Mesenchymal stem cell (in vitro differentiated cells and primary cell): ENCODE measurements around the gene PIK3CB.

ENCODE experiments used
- DNase-seq: peaks from one replicate; pipeline ENCODE4 v3.0.0-alpha.2; 2013
- H2AFZ ChIP-seq: one replicate; pipeline ENCODE4 v1.6.1; 2013; ENCODE audit warnings: low read depth, mild to moderate bottlenecking, control low read depth, inconsistent platforms, low read length, moderate library complexity
- H2AK5ac ChIP-seq: 2 replicates; pipeline ENCODE4 v1.6.1; 2013; ENCODE audit warnings: low read length, moderate library complexity, mild to moderate bottlenecking, inconsistent platforms; ENCODE audit not compliant: severe bottlenecking
- H2BK120ac ChIP-seq: one replicate; pipeline ENCODE4 v1.6.1; 2013; ENCODE audit warnings: low read depth, mild to moderate bottlenecking, inconsistent platforms, low read length, moderate library complexity
- H2BK12ac ChIP-seq, 2 experiments: one replicate each; pipeline ENCODE4 v1.6.1; 2013; ENCODE audit warnings: inconsistent platforms in 2 of 2, low read length in 2 of 2, mild to moderate bottlenecking in 2 of 2, moderate library complexity in 2 of 2, control low read depth in 1 of 2
- H2BK15ac ChIP-seq: one replicate; pipeline ENCODE4 v1.6.1; 2013; ENCODE audit warnings: mild to moderate bottlenecking, low read depth, inconsistent platforms; ENCODE audit not compliant: poor library complexity, severe bottlenecking
- H2BK5ac ChIP-seq: 2 replicates; pipeline ENCODE4 v1.6.1; 2013; ENCODE audit warnings: low read depth, mild to moderate bottlenecking, low read length, control low read depth, inconsistent platforms; ENCODE audit not compliant: poor library complexity, severe bottlenecking
- H3K14ac ChIP-seq, 2 experiments: one replicate each; pipeline ENCODE4 v1.6.1; 2013; ENCODE audit warnings: inconsistent platforms in 2 of 2, low read length in 2 of 2, control low read depth in 1 of 2, mild to moderate bottlenecking in 1 of 2, moderate library complexity in 1 of 2
- H3K18ac ChIP-seq, 2 experiments: one replicate each; pipeline ENCODE4 v1.6.1; 2013; ENCODE audit warnings: inconsistent platforms in 2 of 2, low read length in 2 of 2, control low read depth in 1 of 2, low read depth in 1 of 2, mild to moderate bottlenecking in 1 of 2
- H3K23ac ChIP-seq, 2 experiments: one replicate each; pipeline ENCODE4 v1.6.1; 2013; ENCODE audit warnings: inconsistent platforms in 2 of 2, low read length in 2 of 2, mild to moderate bottlenecking in 2 of 2, moderate library complexity in 2 of 2, control low read depth in 1 of 2
- H3K27ac ChIP-seq: 2 replicates; pipeline ENCODE4 v1.5.1; 2013; ENCODE audit warnings: mild to moderate bottlenecking, moderate library complexity, low read length, control low read depth, inconsistent platforms; ENCODE audit not compliant: poor library complexity, severe bottlenecking
- H3K27me3 ChIP-seq, 2 experiments: 2 replicates each; pipeline versions ENCODE4 v1.6.1 to v1.7.0; 2013; ENCODE audit warnings: low read length in 2 of 2, mild to moderate bottlenecking in 2 of 2, moderate library complexity in 2 of 2, control low read depth in 1 of 2, inconsistent platforms in 1 of 2; ENCODE audit not compliant: control insufficient read depth in 1 of 2, insufficient read depth in 1 of 2
- H3K36me3 ChIP-seq, 2 experiments: 2 replicates each; pipeline versions ENCODE4 v1.6.1 to v1.7.0; 2013; ENCODE audit warnings: low read length in 2 of 2, control low read depth in 1 of 2, inconsistent platforms in 1 of 2, low read depth in 1 of 2, mild to moderate bottlenecking in 1 of 2; ENCODE audit not compliant: insufficient read depth in 2 of 2, control insufficient read depth in 1 of 2
- H3K4ac ChIP-seq, 2 experiments: one replicate each; pipeline ENCODE4 v1.6.1; 2013; ENCODE audit warnings: inconsistent platforms in 2 of 2, low read length in 2 of 2, mild to moderate bottlenecking in 2 of 2, moderate library complexity in 2 of 2, control low read depth in 1 of 2, low read depth in 1 of 2
- H3K4me1 ChIP-seq: 2 replicates; pipeline ENCODE4 v1.6.1; 2013; ENCODE audit warnings: low read depth, low read length, control low read depth; ENCODE audit not compliant: control insufficient read depth, insufficient read depth
- H3K4me2 ChIP-seq: 2 replicates; pipeline ENCODE4 v1.6.1; 2013; ENCODE audit warnings: low read length, mild to moderate bottlenecking, inconsistent platforms; ENCODE audit not compliant: poor library complexity, severe bottlenecking
- H3K4me3 ChIP-seq, 2 experiments: 2 replicates each; pipeline versions ENCODE4 v1.5.1 to v1.7.0; 2013; ENCODE audit warnings: low read length in 2 of 2, mild to moderate bottlenecking in 2 of 2, control low read depth in 1 of 2, low read depth in 1 of 2; ENCODE audit not compliant: insufficient read depth in 1 of 2
- H3K79me1 ChIP-seq: replicated peaks from 2 replicates; pipeline ENCODE4 v1.6.1; 2013; ENCODE audit warnings: mild to moderate bottlenecking, control low read depth, low read length, inconsistent platforms; ENCODE audit not compliant: poor library complexity, severe bottlenecking
- H3K9ac ChIP-seq: 2 replicates; pipeline ENCODE4 v1.7.0; 2013; ENCODE audit warnings: mild to moderate bottlenecking, low read length, moderate library complexity
- H3K9me3 ChIP-seq: 2 replicates; pipeline ENCODE4 v1.7.0; 2013; ENCODE audit warnings: mild to moderate bottlenecking, low read length; ENCODE audit not compliant: control insufficient read depth
- H4K8ac ChIP-seq: one replicate; pipeline ENCODE4 v1.6.1; 2013; ENCODE audit warnings: inconsistent platforms, mild to moderate bottlenecking, low read length, moderate library complexity
- H4K91ac ChIP-seq: one replicate; pipeline ENCODE4 v1.6.1; 2013; ENCODE audit warnings: mild to moderate bottlenecking, low read length, inconsistent platforms
- WGBS: methylation state at CpG from one replicate; pipeline ENCODE4 v1.1.7; 2013; ENCODE audit warnings: mixed read lengths; 5-methylcytosine and 5-hydroxymethylcytosine counted together

PIK3CB gene

GRCh38 chr3:138725116-138725515 is 109.6 kb downstream of the PIK3CB start:
- no peak for DNase-seq
- Histone ChIP-seq H3K4ac (no peak overlapping the region), H3K4me3 (no peak overlapping the region), H3K79me1 (peaks cover 13% of the 10 kb centered on the region), H3K4me1 (peaks cover 1% of the 10 kb centered on the region), H3K9me3 (no peaks in the 10 kb centered on the region), H3K27me3 (no peaks in the 10 kb centered on the region), H3K23ac (no peak overlapping the region), H3K4me2 (no peak overlapping the region), H3K36me3 (peaks cover 0 to 3% of the 10 kb centered on the region in 2 experiments), H2BK12ac (no peak overlapping the region), H3K14ac (no peak overlapping the region), H3K27ac (no peak overlapping the region), H4K91ac (no peak overlapping the region), H2AK5ac (no peak overlapping the region), H2BK120ac (no peak overlapping the region), H3K9ac (no peak overlapping the region), H2AFZ (no peak overlapping the region), H2BK15ac (no peak overlapping the region), H3K18ac (no peak overlapping the region), H2BK5ac (no peak overlapping the region), H4K8ac (no peak overlapping the region)
- WGBS = 67% methylated on average over 1 of the region's 2 CpGs

DNA sequence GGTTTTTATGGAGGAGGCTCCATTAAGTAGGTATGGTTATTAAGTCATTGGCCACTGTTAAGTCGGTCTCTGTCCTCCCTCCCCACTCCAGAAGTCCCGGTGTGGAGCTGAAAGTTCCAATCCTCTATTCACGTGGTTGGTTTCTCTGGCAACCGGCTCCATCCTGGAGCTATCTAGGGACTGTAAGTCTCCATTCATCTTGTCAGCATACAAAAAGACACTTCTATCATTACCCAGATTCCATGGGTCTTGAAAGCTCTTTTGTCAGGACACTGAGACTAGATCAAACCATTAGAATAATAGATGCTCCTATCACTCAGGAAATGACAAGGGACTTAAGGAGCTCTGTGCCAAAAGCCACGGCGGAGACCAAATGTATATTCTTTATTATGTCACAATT is 110.3 kb downstream of the PIK3CB start:
- WGBS = 93% methylated on average over 4 of the region's 6 CpGs
- Histone ChIP-seq H3K9ac (no peak overlapping the region), H2AK5ac (no peak overlapping the region), H4K91ac (no peak overlapping the region), H3K23ac (no peak overlapping the region), H3K9me3 (no peaks in the 10 kb centered on the region), H3K36me3 (peaks cover 0 to 3% of the 10 kb centered on the region in 2 experiments), H3K18ac (no peak overlapping the region), H3K27ac (no peak overlapping the region), H2BK15ac (no peak overlapping the region), H3K4me1 (peaks cover under 1% of the 10 kb centered on the region), H2AFZ (no peak overlapping the region), H3K27me3 (no peaks in the 10 kb centered on the region), H3K4ac (no peak overlapping the region), H3K4me2 (no peak overlapping the region), H3K79me1 (peaks cover 12% of the 10 kb centered on the region), H3K14ac (no peak overlapping the region), H3K4me3 (no peak overlapping the region), H2BK5ac (no peak overlapping the region), H2BK120ac (no peak overlapping the region), H4K8ac (no peak overlapping the region), H2BK12ac (no peak overlapping the region)
- DNase-seq = no peak

- Histone ChIP-seq H3K14ac (no peak overlapping the region), H2BK12ac (no peak overlapping the region), H4K8ac (no peak overlapping the region), H3K23ac (no peak overlapping the region), H2BK5ac (no peak overlapping the region), H3K4me2 (no peak overlapping the region), H3K79me1 (peaks cover 6% of the 10 kb centered on the region), H2AK5ac (no peak overlapping the region), H3K4ac (no peak overlapping the region), H2AFZ (no peak overlapping the region), H3K4me3 (no peak overlapping the region), H3K9ac (no peak overlapping the region), H3K36me3 (peaks cover 0 to 3% of the 10 kb centered on the region in 2 experiments), H3K9me3 (no peaks in the 10 kb centered on the region), H2BK15ac (no peak overlapping the region), H3K27me3 (no peaks in the 10 kb centered on the region), H3K27ac (no peak overlapping the region), H2BK120ac (no peak overlapping the region), H3K4me1 (no peaks in the 10 kb centered on the region), H4K91ac (no peak overlapping the region), H3K18ac (no peak overlapping the region)
- no CpG with 5 or more reads among the region's 1 CpG for WGBS
- no peak for DNase-seq
These were observed 115.9 kb downstream of the PIK3CB start for GRCh38 chr3:138718849-138719248.

DNA sequence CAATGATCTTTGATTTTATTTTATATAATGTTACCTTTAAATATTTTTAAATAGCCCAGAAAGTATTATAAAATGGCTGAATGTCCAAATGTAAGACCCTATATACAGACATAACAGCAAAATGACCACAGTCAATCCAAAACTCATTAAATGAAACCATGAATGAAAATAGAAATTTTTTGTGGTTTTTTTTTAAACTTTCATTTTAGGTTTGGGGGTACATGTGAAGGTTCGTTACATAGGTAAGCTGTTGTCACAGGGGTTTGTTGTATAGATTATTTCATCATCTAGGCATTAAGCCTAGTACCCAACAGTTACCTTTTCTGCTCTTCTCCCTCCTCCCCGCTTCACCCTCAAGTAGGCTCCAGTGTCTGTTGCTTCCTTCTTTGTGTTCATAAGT is 117.4 kb downstream of the PIK3CB start:
- WGBS = 100% methylated on average over 1 of the region's 2 CpGs
- no peak overlapping the region for H2BK15ac ChIP-seq
- H3K14ac ChIP-seq = no peak overlapping the region
- H4K91ac ChIP-seq = no peak overlapping the region
- no peak overlapping the region for H4K8ac ChIP-seq
- H3K9me3 ChIP-seq = no peaks in the 10 kb centered on the region
- no peak for DNase-seq
- H2AFZ ChIP-seq = no peak overlapping the region
- H3K4me3 ChIP-seq = no peak overlapping the region
- no peak overlapping the region for H2BK5ac ChIP-seq
- H2AK5ac ChIP-seq = no peak overlapping the region
- H3K18ac ChIP-seq = no peak overlapping the region
- H2BK120ac ChIP-seq = no peak overlapping the region
- no peak overlapping the region for H3K23ac ChIP-seq
- H2BK12ac ChIP-seq = no peak overlapping the region
- no peak overlapping the region for H3K4me2 ChIP-seq
- peaks cover 6 to 7% of the 10 kb centered on the region in 2 experiments for H3K36me3 ChIP-seq
- H3K79me1 ChIP-seq = peaks cover 2% of the 10 kb centered on the region
- H3K4me1 ChIP-seq = no peaks in the 10 kb centered on the region
- H3K9ac ChIP-seq = no peak overlapping the region
- no peak overlapping the region for H3K27ac ChIP-seq
- H3K27me3 ChIP-seq = no peaks in the 10 kb centered on the region
- H3K4ac ChIP-seq = no peak overlapping the region
